ENCODE measurements around the gene DLK2. TPM values are rescaled to one million over a fixed set of nuclear protein-coding genes. Genes with fewer than 3 reads are reported as not detected.

Gene DLK2
- total and polyA plus RNA-seq, 2 of the 13 experiments (the other 11 are each of a cell fraction or from before 2014, with no cell fraction given): 1.2 to 3.8 TPM

DNA sequence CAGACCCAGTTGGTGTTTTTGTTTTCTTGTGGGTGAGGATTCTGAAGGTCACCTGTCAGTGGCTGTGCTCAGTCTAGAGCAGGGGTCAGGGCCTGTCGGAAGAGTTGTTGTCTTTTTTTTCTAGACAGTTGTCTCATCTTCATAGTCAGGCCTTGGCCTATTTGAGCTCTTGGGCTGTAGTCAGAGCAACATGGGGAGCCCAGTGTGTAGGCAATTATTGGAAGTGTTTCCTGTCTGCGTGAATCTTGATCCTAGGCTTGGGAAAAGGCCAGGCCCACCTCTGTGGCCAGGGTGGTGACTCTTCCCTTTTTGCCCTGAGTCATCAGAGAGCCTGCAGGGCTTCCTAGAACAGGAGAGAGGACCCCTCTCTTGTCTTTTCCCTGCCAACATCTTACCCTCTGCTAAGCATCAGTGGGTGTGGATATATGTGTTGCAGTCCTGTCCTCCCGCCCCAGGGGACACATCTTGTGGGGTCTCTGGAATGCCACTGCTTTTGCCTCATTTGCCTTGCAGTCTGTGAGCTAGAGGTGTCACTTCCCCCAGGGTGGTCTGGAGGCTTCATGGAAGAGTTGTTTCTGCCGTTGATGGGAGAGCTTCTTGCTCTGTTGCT, 33.4 kb upstream of the DLK2 start (continued):
- TF ChIP-seq TEAD2 (CRISPR knock-in tag; IDR thresholded peaks at IDR 0.05) (no peak), AGO2 (optimal IDR thresholded peaks at IDR 0.05; ENCODE audit: low read depth, low read length) (no peak), ZNF382 (CRISPR knock-in tag; IDR thresholded peaks at IDR 0.05; ENCODE audit: borderline replicate concordance) (no peak), NCOA1 (CRISPR knock-in tag; IDR thresholded peaks at IDR 0.05) (no peak), ZFX (CRISPR knock-in tag; IDR thresholded peaks at IDR 0.05; ENCODE audit: low read depth) (peak; percentile 91), SPEN (CRISPR knock-in tag; IDR thresholded peaks at IDR 0.05; ENCODE audit: low read depth) (peak; percentile 77), KLF9 (CRISPR knock-in tag; IDR thresholded peaks at IDR 0.05; ENCODE audit: low read depth) (no peak), XBP1 (CRISPR knock-in tag; IDR thresholded peaks at IDR 0.05) (no peak), ZFP36L1 (CRISPR knock-in tag; IDR thresholded peaks at IDR 0.05) (peak; percentile 81), ZBTB42 (CRISPR knock-in tag; IDR thresholded peaks at IDR 0.05) (no peak), ZNF644 (CRISPR knock-in tag; IDR thresholded peaks at IDR 0.05; ENCODE audit: low read depth) (0 out of 2 replicates have a peak, but pooled peaks have one; percentile 51), HHEX (CRISPR knock-in tag; IDR thresholded peaks at IDR 0.05) (no peak), ZNF616 (CRISPR knock-in tag; IDR thresholded peaks at IDR 0.05; ENCODE audit: low read depth) (no peak), SRY (CRISPR knock-in tag; IDR thresholded peaks at IDR 0.05) (no peak), POLR2AphosphoS5 (IDR thresholded peaks at IDR 0.05; ENCODE audit: low read depth, low read length) (no peak), ZFP1 (CRISPR knock-in tag; IDR thresholded peaks at IDR 0.05) (no peak), LCORL (IDR thresholded peaks at IDR 0.05) (no peak), LCORL (CRISPR knock-in tag; IDR thresholded peaks at IDR 0.05) (no peak), SCMH1 (CRISPR knock-in tag; IDR thresholded peaks at IDR 0.05; ENCODE audit: borderline replicate concordance) (no peak), ZFP90 (CRISPR knock-in tag; IDR thresholded peaks at IDR 0.05; ENCODE audit: borderline replicate concordance) (peak; percentile 51; the same call in 1 of the 2 replicates), PHF5A (CRISPR knock-in tag; IDR thresholded peaks at IDR 0.05; ENCODE audit: low read depth, unreplicated experiment) (no peak), ZNF546 (CRISPR knock-in tag; conservative IDR thresholded peaks at IDR 0.05) (no peak), ZNF34 (CRISPR knock-in tag; IDR thresholded peaks at IDR 0.05; ENCODE audit: borderline replicate concordance) (no peak), ZNF768 (CRISPR knock-in tag; IDR thresholded peaks at IDR 0.05) (no peak)
- TF ChIP-seq, protein P1, sequence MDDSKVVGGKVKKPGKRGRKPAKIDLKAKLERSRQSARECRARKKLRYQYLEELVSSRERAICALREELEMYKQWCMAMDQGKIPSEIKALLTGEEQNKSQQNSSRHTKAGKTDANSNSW (CRISPR knock-in tag; IDR thresholded peaks at IDR 0.05; ENCODE audit: borderline replicate concordance): no peak
- TF ChIP-seq, protein P2, sequence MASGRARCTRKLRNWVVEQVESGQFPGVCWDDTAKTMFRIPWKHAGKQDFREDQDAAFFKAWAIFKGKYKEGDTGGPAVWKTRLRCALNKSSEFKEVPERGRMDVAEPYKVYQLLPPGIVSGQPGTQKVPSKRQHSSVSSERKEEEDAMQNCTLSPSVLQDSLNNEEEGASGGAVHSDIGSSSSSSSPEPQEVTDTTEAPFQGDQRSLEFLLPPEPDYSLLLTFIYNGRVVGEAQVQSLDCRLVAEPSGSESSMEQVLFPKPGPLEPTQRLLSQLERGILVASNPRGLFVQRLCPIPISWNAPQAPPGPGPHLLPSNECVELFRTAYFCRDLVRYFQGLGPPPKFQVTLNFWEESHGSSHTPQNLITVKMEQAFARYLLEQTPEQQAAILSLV (CRISPR knock-in tag; IDR thresholded peaks at IDR 0.05; ENCODE audit: borderline replicate concordance): no peak; the same call in 1 of the 2 replicates
- TF ChIP-seq, protein P3, sequence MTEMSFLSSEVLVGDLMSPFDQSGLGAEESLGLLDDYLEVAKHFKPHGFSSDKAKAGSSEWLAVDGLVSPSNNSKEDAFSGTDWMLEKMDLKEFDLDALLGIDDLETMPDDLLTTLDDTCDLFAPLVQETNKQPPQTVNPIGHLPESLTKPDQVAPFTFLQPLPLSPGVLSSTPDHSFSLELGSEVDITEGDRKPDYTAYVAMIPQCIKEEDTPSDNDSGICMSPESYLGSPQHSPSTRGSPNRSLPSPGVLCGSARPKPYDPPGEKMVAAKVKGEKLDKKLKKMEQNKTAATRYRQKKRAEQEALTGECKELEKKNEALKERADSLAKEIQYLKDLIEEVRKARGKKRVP (CRISPR knock-in tag; IDR thresholded peaks at IDR 0.05): no peak
- TF ChIP-seq, protein P4, sequence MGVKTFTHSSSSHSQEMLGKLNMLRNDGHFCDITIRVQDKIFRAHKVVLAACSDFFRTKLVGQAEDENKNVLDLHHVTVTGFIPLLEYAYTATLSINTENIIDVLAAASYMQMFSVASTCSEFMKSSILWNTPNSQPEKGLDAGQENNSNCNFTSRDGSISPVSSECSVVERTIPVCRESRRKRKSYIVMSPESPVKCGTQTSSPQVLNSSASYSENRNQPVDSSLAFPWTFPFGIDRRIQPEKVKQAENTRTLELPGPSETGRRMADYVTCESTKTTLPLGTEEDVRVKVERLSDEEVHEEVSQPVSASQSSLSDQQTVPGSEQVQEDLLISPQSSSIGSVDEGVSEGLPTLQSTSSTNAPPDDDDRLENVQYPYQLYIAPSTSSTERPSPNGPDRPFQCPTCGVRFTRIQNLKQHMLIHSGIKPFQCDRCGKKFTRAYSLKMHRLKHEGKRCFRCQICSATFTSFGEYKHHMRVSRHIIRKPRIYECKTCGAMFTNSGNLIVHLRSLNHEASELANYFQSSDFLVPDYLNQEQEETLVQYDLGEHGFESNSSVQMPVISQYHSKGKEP (CRISPR knock-in tag; IDR thresholded peaks at IDR 0.05): no peak
- TF ChIP-seq, protein P5, sequence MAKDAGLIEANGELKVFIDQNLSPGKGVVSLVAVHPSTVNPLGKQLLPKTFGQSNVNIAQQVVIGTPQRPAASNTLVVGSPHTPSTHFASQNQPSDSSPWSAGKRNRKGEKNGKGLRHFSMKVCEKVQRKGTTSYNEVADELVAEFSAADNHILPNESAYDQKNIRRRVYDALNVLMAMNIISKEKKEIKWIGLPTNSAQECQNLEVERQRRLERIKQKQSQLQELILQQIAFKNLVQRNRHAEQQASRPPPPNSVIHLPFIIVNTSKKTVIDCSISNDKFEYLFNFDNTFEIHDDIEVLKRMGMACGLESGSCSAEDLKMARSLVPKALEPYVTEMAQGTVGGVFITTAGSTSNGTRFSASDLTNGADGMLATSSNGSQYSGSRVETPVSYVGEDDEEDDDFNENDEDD (CRISPR knock-in tag; IDR thresholded peaks at IDR 0.05; ENCODE audit: borderline replicate concordance): no peak
